ENCODE data around the gene KIF11. TPM values are rescaled to one million over a fixed set of nuclear protein-coding genes. Genes with fewer than 3 reads are reported as not detected.

KIF11 gene
- total RNA-seq, 4 donors from 2014 or later = 2.6 to 4.4 (median 3.6) TPM

DNA sequence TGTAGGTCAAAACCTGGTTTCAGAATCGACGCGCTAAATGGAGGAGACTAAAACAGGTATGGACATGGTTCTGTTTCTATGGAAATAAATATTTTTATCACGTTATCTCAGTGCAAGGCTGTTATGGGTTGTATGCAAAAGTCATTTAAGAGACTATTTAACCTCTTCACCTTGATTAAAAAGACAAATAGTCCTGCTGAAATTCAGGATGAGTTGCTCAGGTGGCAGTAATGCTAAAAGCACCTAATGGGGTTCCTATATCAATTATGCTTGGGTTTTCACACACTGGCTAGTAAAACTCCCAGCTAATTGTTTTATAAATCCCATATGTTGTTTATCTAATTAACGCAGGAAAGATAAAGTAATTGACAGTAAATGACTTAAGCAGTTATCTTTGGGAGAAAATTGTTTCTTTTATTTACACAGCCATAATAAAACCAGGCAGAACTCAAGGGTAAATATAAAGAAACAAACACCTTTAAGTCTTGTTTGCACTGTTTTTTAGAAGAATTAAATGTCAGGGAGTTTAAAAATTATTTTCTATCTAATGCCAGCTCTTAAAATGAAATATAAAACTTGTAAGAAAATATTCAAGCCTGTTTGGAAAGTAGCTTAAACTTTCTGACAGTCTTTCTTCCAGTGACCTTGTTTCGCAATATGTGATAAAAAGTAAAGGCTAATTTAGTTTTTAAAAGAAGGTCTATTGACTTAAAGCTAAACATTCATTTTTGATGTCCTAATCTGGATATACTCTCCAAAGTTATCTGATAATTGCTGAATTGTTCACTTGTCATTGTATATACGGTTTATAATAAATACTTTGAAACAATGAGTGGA is 100.0 kb downstream of the KIF11 start:
- TF ChIP-seq CTCF (IDR thresholded peaks at IDR 0.05) = no peak
- no peak overlapping the region for H3K4me3 ChIP-seq (ENCODE audit: low read depth, poor library complexity, severe bottlenecking)
- DNase-seq (ENCODE audit: low spot score in 2 of 2) = no peak
- WGBS, 2 donors = 34 to 41% methylated on average over 7 of the region's 7 CpGs
- intact Hi-C loops (cut with DNase I; ENCODE audit: low total_unique reads) = no loop called here

GRCh38 chr10:92693534-92693893 is 100.6 kb downstream of the KIF11 start:
- 61 to 69% methylated on average over 1 of the region's 1 CpG for WGBS, 2 donors
- DNase-seq (ENCODE audit: low spot score in 2 of 2) = no peak
- intact Hi-C loops (cut with DNase I; ENCODE audit: low total_unique reads) = no loop called here
- no peak for TF ChIP-seq CTCF (IDR thresholded peaks at IDR 0.05)
- no peak for TF ChIP-seq POLR2A (IDR thresholded peaks at IDR 0.05)
- H3K4me3 ChIP-seq (ENCODE audit: low read depth, poor library complexity, severe bottlenecking) = no peak overlapping the region

DNA sequence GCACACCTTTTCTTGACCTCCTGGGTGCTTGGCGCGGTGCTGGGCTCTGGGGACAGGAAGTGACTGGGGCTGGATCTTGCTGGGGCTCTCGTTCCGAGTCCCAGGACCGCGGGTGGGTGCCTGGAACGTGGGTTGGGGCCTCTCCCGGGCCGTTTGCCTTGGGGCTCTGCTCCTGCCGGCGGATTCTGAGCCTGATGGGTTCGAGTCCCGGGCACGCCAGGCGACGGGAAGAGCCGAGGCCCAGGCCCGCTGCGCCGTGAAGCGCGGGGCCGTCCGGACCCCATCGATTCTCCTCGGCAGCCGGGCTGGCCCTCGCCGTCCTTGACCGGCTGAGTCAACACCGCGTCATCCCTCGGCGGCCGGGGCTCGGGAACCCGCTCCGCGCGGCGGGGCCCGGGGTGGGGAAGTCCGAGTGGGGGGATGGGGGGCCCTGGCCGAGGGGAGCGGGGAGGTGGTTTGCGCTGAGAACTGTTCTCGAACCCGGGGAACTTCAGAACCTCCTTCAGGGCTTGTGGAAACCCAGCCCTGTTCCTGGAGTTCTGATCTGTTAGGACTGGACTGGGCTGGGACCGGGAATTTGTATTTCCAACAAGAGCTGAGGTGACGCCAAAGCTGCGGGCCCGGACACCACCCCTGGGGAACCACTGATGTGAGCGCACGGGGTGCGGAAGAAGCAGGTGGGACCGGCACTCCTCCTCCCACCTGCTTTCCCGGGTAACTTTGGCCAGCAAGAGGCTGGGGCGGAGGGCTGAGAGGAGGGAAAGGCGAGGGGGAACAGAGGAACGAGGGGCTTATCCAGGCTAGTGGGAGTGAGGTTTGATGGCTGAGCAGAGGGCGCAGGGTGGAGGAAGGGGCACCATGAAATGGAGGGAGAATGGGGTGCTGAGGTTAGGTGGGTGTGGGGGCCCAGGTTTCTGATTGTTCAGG is 103.0 kb downstream of the KIF11 start:
- no peak overlapping the region for H3K4me3 ChIP-seq (ENCODE audit: low read depth, poor library complexity, severe bottlenecking)
- WGBS, 2 donors = 27 to 35% methylated on average over 55 to 59 of the region's 61 CpGs
- intact Hi-C loops (cut with DNase I; ENCODE audit: low total_unique reads) = loop anchor here (2.0 kb wide), 1 partner anchor 61 kb away; no protein-coding TSS in a partner anchor
- no peak for DNase-seq (ENCODE audit: low spot score in 2 of 2)
- TF ChIP-seq CTCF (IDR thresholded peaks at IDR 0.05) (no peak), POLR2A (IDR thresholded peaks at IDR 0.05) (no peak)

GRCh38 chr10:92696606-92697383 is 103.9 kb downstream of the KIF11 start:
- 80 to 83% methylated on average over 7 of the region's 7 CpGs for WGBS, 2 donors
- no peak for DNase-seq (ENCODE audit: low spot score in 2 of 2)
- H3K4me3 ChIP-seq (ENCODE audit: low read depth, poor library complexity, severe bottlenecking) = no peak overlapping the region
- TF ChIP-seq CTCF (IDR thresholded peaks at IDR 0.05) (no peak), POLR2A (IDR thresholded peaks at IDR 0.05) (no peak)
- intact Hi-C loops (cut with DNase I; ENCODE audit: low total_unique reads) = loop anchor here (2.0 kb wide), 1 partner anchor 60 kb away; no protein-coding TSS in a partner anchor

- no peak overlapping the region for H3K4me3 ChIP-seq (ENCODE audit: low read depth, poor library complexity, severe bottlenecking)
- intact Hi-C loops (cut with DNase I; ENCODE audit: low total_unique reads) = loop anchor here (2.0 kb wide), 1 partner anchor 59 kb away; no protein-coding TSS in a partner anchor
- 70 to 74% methylated on average over 7 of the region's 7 CpGs for WGBS, 2 donors
- no peak for TF ChIP-seq POLR2A (IDR thresholded peaks at IDR 0.05)
- no peak for DNase-seq (ENCODE audit: low spot score in 2 of 2)
Measured at GRCh38 chr10:92697663-92698511, 105.0 kb downstream of the KIF11 start.
